SK-N-SH (cell line): ENCODE results near the gene FDXACB1. TPM values are rescaled to one million over a fixed set of nuclear protein-coding genes. Genes with fewer than 3 reads are reported as not detected.

Experiments
- CTCF ChIA-PET: fragments of 300-600, 350-600 bp; formaldehyde crosslinking; extraction: SDS; loops from one replicate; lab custom pipeline; 2021; lab: Yijun Ruan, JAX
- POLR2A ChIA-PET: fragments of 350-600 bp; sonication (Branson Sonifier 250); formaldehyde crosslinking; extraction: SDS; loops from one replicate; lab custom pipeline; 2020; ENCODE audit warnings: antibody characterized with exemption, inconsistent platforms; lab: Yijun Ruan, JAX
- DNase-seq: peaks from one replicate; pipeline ENCODE4 v3.0.0; 2012
- H2AFZ ChIP-seq: fragments of 200-600 bp; sonication (generic); 2 replicates; pipeline ENCODE4 v1.8.1; 2016; ENCODE audit warnings: antibody characterized with exemption, mild to moderate bottlenecking, low read depth
- H3F3A ChIP-seq: fragments of 200-600 bp; sonication (generic); replicated peaks from 2 replicates; pipeline ENCODE3; 2016; ENCODE audit warnings: antibody characterized with exemption, mild to moderate bottlenecking; ENCODE audit not compliant: insufficient read depth
- H3K27ac ChIP-seq, 2 experiments: fragments of 200-500 bp in 1 of 2; fragments of 200-600 bp in 1 of 2; sonication (Bioruptor generic) in 1 of 2; sonication (generic), shearing (Covaris generic) in 1 of 2; 2 replicates each; pipeline versions ENCODE4 v1.5.1 to v1.6.1; 2014 to 2016; ENCODE audit warnings: low read depth in 2 of 2, inconsistent platforms in 1 of 2, low read length in 1 of 2, mild to moderate bottlenecking in 1 of 2, mixed read lengths in 1 of 2
- H3K27me3 ChIP-seq: fragments of 200-600 bp; sonication (generic), shearing (Covaris generic); 2 replicates; pipeline ENCODE4 v1.6.1; 2016; ENCODE audit warnings: mixed run types; ENCODE audit not compliant: insufficient read depth
- H3K36me3 ChIP-seq, 2 experiments: fragments of 200-500 bp in 1 of 2; fragments of 200-600 bp in 1 of 2; sonication (Bioruptor generic) in 1 of 2; sonication (generic) in 1 of 2; replicated peaks in 1 of 2; 2 replicates each; pipeline versions ENCODE3 to v1.5.1; 2014 to 2016; ENCODE audit warnings: low read length in 1 of 2, mild to moderate bottlenecking in 1 of 2; ENCODE audit not compliant: insufficient read depth in 2 of 2, control insufficient read depth in 1 of 2
- H3K4me1 ChIP-seq, 2 experiments: fragments of 200-500 bp in 1 of 2; fragments of 200-600 bp in 1 of 2; sonication (Bioruptor generic) in 1 of 2; sonication (generic), shearing (Covaris generic) in 1 of 2; 2 replicates each; pipeline versions ENCODE4 v1.5.1 to v1.6.1; 2014 to 2016; ENCODE audit warnings: low read depth in 1 of 2, low read length in 1 of 2, mixed run types in 1 of 2; ENCODE audit not compliant: insufficient read depth in 2 of 2, control insufficient read depth in 1 of 2
- H3K4me2 ChIP-seq: fragments of 200-600 bp; sonication (generic), shearing (Covaris generic); 2 replicates; pipeline ENCODE4 v1.6.1; 2017; ENCODE audit warnings: mixed run types
- H3K4me3 ChIP-seq, 2 experiments: fragments of 200-500 bp in 1 of 2; fragments of 200-600 bp in 1 of 2; sonication (Bioruptor generic) in 1 of 2; sonication (generic), shearing (Covaris generic) in 1 of 2; 2 replicates each; pipeline versions ENCODE4 v1.5.1 to v1.8.1; 2014 to 2016; ENCODE audit warnings: low read depth in 2 of 2, inconsistent platforms in 1 of 2, low read length in 1 of 2, mild to moderate bottlenecking in 1 of 2, mixed read lengths in 1 of 2, moderate library complexity in 1 of 2
- H3K79me2 ChIP-seq: fragments of 200-600 bp; sonication (generic); 2 replicates; pipeline ENCODE4 v1.8.1; 2017; ENCODE audit warnings: mild to moderate bottlenecking; ENCODE audit not compliant: insufficient read depth
- H3K9ac ChIP-seq: fragments of 200-600 bp; sonication (generic); 2 replicates; pipeline ENCODE4 v1.6.1; 2017; ENCODE audit warnings: mixed run types
- H3K9me2 ChIP-seq: fragments of 200-600 bp; sonication (generic); 2 replicates; pipeline ENCODE4 v1.6.1; 2017; ENCODE audit warnings: mixed run types
- H3K9me3 ChIP-seq: fragments of 200-600 bp; sonication (generic); 2 replicates; pipeline ENCODE4 v1.6.1; 2017; ENCODE audit warnings: mixed run types, mild to moderate bottlenecking, moderate library complexity
- H4K20me1 ChIP-seq: fragments of 200-600 bp; sonication (generic); 2 replicates; pipeline ENCODE4 v1.6.1; 2017; ENCODE audit warnings: mild to moderate bottlenecking, mixed run types; ENCODE audit not compliant: insufficient read depth
- CHD2 ChIP-seq: fragments of 150-350 bp; IDR thresholded peaks from 2 replicates; pipeline ENCODE4 v1.6.1; 2018; ENCODE audit warnings: low read length; ENCODE audit not compliant: partially characterized antibody
- FOSL2 ChIP-seq: IDR thresholded peaks from 2 replicates; pipeline ENCODE4 v1.4.0; 2012; ENCODE audit warnings: low read depth, mild to moderate bottlenecking, moderate library complexity, borderline replicate concordance
- FOXM1 ChIP-seq: IDR thresholded peaks from 2 replicates; pipeline ENCODE4 v1.4.0; 2012; ENCODE audit warnings: low read depth, mild to moderate bottlenecking
- GABPA ChIP-seq: IDR thresholded peaks from 2 replicates; pipeline ENCODE4 v1.4.0; 2012; ENCODE audit warnings: low read depth, mild to moderate bottlenecking
- JUND ChIP-seq: IDR thresholded peaks from 2 replicates; pipeline ENCODE4 v1.4.0; 2012
- MEF2A ChIP-seq: IDR thresholded peaks from 2 replicates; pipeline ENCODE4 v1.4.0; 2012; ENCODE audit warnings: low read depth, borderline replicate concordance
- MXI1 ChIP-seq: IDR thresholded peaks from 2 replicates; pipeline ENCODE4 v1.6.1; 2012; ENCODE audit warnings: mild to moderate bottlenecking, low read depth, low read length, improper control_type of control experiment
- RAD21 ChIP-seq: IDR thresholded peaks from 2 replicates; pipeline ENCODE4 v1.6.1; 2012; ENCODE audit warnings: mild to moderate bottlenecking, low read length
- RCOR1 ChIP-seq: fragments of 150-350 bp; IDR thresholded peaks from 2 replicates; pipeline ENCODE4 v1.6.1; 2017; ENCODE audit warnings: antibody characterized with exemption, low read length
- REST ChIP-seq: IDR thresholded peaks from 2 replicates; pipeline ENCODE4 v1.6.1; 2012; ENCODE audit warnings: mild to moderate bottlenecking, low read depth, low read length, moderate library complexity
- RFX5 ChIP-seq: IDR thresholded peaks from 2 replicates; pipeline ENCODE4 v1.6.1; 2012; ENCODE audit warnings: mild to moderate bottlenecking, improper control_type of control experiment, low read length
- RXRA ChIP-seq: IDR thresholded peaks from 2 replicates; pipeline ENCODE4 v1.4.0; 2012; ENCODE audit warnings: low read depth, mild to moderate bottlenecking, borderline replicate concordance
- SMC3 ChIP-seq: IDR thresholded peaks from 2 replicates; pipeline ENCODE4 v1.6.1; 2012; ENCODE audit warnings: low read depth, low read length, improper control_type of control experiment
- TAF1 ChIP-seq: IDR thresholded peaks from 2 replicates; pipeline ENCODE4 v1.6.1; 2012; ENCODE audit warnings: low read depth, mild to moderate bottlenecking, low read length, moderate library complexity, borderline replicate concordance
- TEAD4 ChIP-seq: IDR thresholded peaks from 2 replicates; pipeline ENCODE4 v1.4.0; 2012; ENCODE audit warnings: mild to moderate bottlenecking, borderline replicate concordance; ENCODE audit not compliant: insufficient read depth
- USF2 ChIP-seq: fragments of 150-350 bp; IDR thresholded peaks from 2 replicates; pipeline ENCODE4 v1.6.1; 2017; ENCODE audit warnings: antibody characterized with exemption, low read length, low read depth, borderline replicate concordance
- YY1 ChIP-seq: IDR thresholded peaks from 2 replicates; pipeline ENCODE4 v1.4.0; 2012; ENCODE audit warnings: low read depth, mild to moderate bottlenecking
- WGBS: methylation state at CpG from one replicate; pipeline ENCODE4 v1.1.6; 2017; ENCODE audit warnings: low lambda C conversion rate; 5-methylcytosine and 5-hydroxymethylcytosine counted together
- polyA plus RNA-seq, 3 experiments: library from polyadenylated mRNA; depleted of rRNA; stranded (reverse); fragments of >200 nt; gene quantifications; 2 replicates each; pipeline ENCODE4 v1.2.3, GENCODE V29; 2012
- TF ChIP-seq, protein P1 (sequence below): IDR thresholded peaks from 2 replicates; pipeline ENCODE4 v1.4.0; 2012; ENCODE audit warnings: low read depth

FDXACB1 gene
- polyA plus RNA-seq, 1 of the 3 experiments (the other 2 are of a cell fraction), result 2.8 TPM

DNA sequence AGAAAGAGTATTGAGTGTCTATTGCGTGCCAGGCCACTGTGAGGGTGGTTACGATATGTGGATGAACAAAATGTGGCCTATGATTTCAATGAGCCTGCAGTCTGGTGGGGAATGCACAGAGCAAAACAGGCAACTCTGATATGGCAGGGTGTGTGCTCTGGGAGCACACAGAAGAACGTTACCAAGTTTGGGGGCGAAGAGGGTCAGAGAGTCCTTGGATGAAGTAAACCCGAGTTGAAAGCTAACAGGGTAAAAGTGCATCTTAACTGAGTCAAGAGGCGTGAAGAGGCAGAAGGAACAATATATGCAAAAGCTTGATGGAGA is 634 bp upstream of the FDXACB1 start:
- WGBS, result 44% methylated on average over 6 of the region's 6 CpGs
- POLR2A ChIA-PET, result interaction anchor here (1.8 kb wide), 1 partner anchor 9 kb away, joined by 6 read pairs; the partner anchor contains the start of gene ALG9
- Histone ChIP-seq H3K4me2 (peak overlapping the region; percentile 75), H3F3A (peaks cover 4% of the 10 kb centered on the region), H3K4me3 (peak overlapping the region; percentile 72 to 84), H3K9ac (peak overlapping the region; percentile 71), H4K20me1 (no peaks in the 10 kb centered on the region), H3K4me1 (peaks cover 0 to 8% of the 10 kb centered on the region in 2 experiments; a peak in 2 of 4 replicates), H3K9me2 (no peaks in the 10 kb centered on the region), H3K27me3 (no peaks in the 10 kb centered on the region), H3K79me2 (peaks cover 6% of the 10 kb centered on the region; the same call in 1 of the 2 replicates), H2AFZ (peak overlapping the region; percentile 93), H3K36me3 (peaks cover 0 to 18% of the 10 kb centered on the region in 2 experiments), H3K27ac (peak overlapping the region; percentile 86 to 98), H3K9me3 (no peaks in the 10 kb centered on the region)
- DNase-seq, result no peak
- TF ChIP-seq TAF1 (no peak), RCOR1 (no peak), CHD2 (no peak), SMC3 (no peak), YY1 (no peak), RAD21 (no peak), TEAD4 (no peak), RFX5 (no peak), USF2 (no peak), FOSL2 (no peak), REST (no peak), MEF2A (no peak), FOXM1 (no peak), RXRA (no peak), JUND (no peak), MXI1 (no peak), GABPA (no peak)
- TF ChIP-seq, protein P1, sequence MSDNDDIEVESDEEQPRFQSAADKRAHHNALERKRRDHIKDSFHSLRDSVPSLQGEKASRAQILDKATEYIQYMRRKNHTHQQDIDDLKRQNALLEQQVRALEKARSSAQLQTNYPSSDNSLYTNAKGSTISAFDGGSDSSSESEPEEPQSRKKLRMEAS, result no peak
- CTCF ChIA-PET, result interaction anchor here (1.4 kb wide), 1 partner anchor 51 kb away, joined by 3 read pairs; no protein-coding TSS in a partner anchor
